Lower leg skin (tissue), 4 donors: Measurements from ENCODE around the gene UQCRHL. TPM values are rescaled to one million over a fixed set of nuclear protein-coding genes. Genes with fewer than 3 reads are reported as not detected.

ENCODE experiments used
- total RNA-seq, 4 donors: library from RNA; depleted of rRNA; stranded (reverse); fragments of >200 nt; gene quantifications; one replicate each; pipeline ENCODE4 v1.1.0, GENCODE V29; 2016

UQCRHL gene
- total RNA-seq, 4 donors from 2014 or later, result 0.62 to 1.4 (median 0.94) TPM

Other genes starting within 250 kb of the UQCRHL start
- under 1 TPM in 1 of 4 donors, not detected in 3; 0.54 TPM for gene AGMAT, start 222.6 kb downstream of the UQCRHL start, total RNA-seq
- gene DDI2, start 190.2 kb downstream of the UQCRHL start, total RNA-seq, result 10 to 100 TPM; 23.7 to 58.6 (median 37.0) TPM
- 10 to 100 TPM; 55.5 to 98.7 (median 61.9) TPM for gene PLEKHM2, start 123.3 kb downstream of the UQCRHL start, total RNA-seq
- gene SLC25A34, start 71.4 kb downstream of the UQCRHL start, total RNA-seq, result 1 to 10 TPM in 2 of 4 donors, under 1 TPM in 2; 0.38 to 1.8 (median 0.99) TPM
- gene TMEM82, start 65.2 kb downstream of the UQCRHL start, total RNA-seq, result not detected
- 10 to 100 TPM; 11.5 to 41.7 (median 17.7) TPM for gene FBLIM1, start 48.9 kb downstream of the UQCRHL start, total RNA-seq
- gene SPEN, start 40.1 kb upstream of the UQCRHL start, total RNA-seq, result 10 to 100 TPM; 41.4 to 63.6 (median 42.9) TPM
- 10 to 100 TPM; 25.9 to 42.4 (median 29.3) TPM for gene ZBTB17, start 168.5 kb upstream of the UQCRHL start, total RNA-seq
- gene SRARP, start 196.6 kb upstream of the UQCRHL start, total RNA-seq, result not detected
- 1 to 10 TPM; 2.4 to 4.2 (median 3.0) TPM for gene HSPB7, start 210.4 kb upstream of the UQCRHL start, total RNA-seq
- gene CLCNKA, start 214.4 kb upstream of the UQCRHL start, total RNA-seq, result 1 to 10 TPM in 1 of 4 donors, under 1 TPM in 2, not detected in 1; 0.10 to 1.3 (median 0.63) TPM
- gene CLCNKB, start 236.1 kb upstream of the UQCRHL start, total RNA-seq, result under 1 TPM in 1 of 4 donors, not detected in 3; 0.26 TPM